ENCODE measurements around the gene GNB4.

DNA sequence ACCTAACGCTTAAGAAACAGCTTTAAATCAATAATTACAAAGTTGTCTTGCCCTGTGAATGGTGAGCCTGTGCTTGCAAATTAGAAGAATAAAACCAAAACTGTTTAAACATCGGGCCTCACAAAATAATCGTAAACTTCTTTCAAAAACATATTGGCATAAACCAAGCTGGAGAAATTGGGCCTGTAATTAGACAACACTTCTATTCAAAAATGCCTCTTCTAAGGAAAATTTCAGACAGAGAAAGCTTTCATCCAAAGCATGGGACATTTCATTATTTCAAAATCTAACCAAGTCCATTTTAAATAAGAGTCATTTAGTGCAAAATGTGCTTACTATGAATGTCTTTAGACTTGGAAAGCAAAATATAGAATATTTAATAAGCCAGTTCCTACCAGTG lies 35.5 kb upstream of the GNB4 start:
- TF ChIP-seq, protein P1, sequence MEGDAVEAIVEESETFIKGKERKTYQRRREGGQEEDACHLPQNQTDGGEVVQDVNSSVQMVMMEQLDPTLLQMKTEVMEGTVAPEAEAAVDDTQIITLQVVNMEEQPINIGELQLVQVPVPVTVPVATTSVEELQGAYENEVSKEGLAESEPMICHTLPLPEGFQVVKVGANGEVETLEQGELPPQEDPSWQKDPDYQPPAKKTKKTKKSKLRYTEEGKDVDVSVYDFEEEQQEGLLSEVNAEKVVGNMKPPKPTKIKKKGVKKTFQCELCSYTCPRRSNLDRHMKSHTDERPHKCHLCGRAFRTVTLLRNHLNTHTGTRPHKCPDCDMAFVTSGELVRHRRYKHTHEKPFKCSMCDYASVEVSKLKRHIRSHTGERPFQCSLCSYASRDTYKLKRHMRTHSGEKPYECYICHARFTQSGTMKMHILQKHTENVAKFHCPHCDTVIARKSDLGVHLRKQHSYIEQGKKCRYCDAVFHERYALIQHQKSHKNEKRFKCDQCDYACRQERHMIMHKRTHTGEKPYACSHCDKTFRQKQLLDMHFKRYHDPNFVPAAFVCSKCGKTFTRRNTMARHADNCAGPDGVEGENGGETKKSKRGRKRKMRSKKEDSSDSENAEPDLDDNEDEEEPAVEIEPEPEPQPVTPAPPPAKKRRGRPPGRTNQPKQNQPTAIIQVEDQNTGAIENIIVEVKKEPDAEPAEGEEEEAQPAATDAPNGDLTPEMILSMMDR (conservative IDR thresholded peaks at IDR 0.05): no peak
- TF ChIP-seq EZH2 (IDR thresholded peaks at IDR 0.05; ENCODE audit: low read depth): no peak
